OCI-LY7 (cell line): ENCODE data around the gene SPSB1.

Source experiments
- EZH2phosphoT487 ChIP-seq: fragments of 200-600 bp; sonication (generic); IDR thresholded peaks from 2 replicates; pipeline ENCODE4 v1.6.1; 2018; ENCODE audit warnings: low read depth, borderline replicate concordance, mild to moderate bottlenecking, mixed run types, antibody characterized with exemption, low read length, moderate library complexity, mixed read lengths
- TF ChIP-seq, protein P1 (sequence below): fragments of 200-600 bp; sonication (generic); conservative IDR thresholded peaks from 2 replicates; pipeline ENCODE4 v1.5.1; 2014; ENCODE audit warnings: mild to moderate bottlenecking, antibody characterized with exemption, low read length, moderate library complexity, mixed read lengths

DNA sequence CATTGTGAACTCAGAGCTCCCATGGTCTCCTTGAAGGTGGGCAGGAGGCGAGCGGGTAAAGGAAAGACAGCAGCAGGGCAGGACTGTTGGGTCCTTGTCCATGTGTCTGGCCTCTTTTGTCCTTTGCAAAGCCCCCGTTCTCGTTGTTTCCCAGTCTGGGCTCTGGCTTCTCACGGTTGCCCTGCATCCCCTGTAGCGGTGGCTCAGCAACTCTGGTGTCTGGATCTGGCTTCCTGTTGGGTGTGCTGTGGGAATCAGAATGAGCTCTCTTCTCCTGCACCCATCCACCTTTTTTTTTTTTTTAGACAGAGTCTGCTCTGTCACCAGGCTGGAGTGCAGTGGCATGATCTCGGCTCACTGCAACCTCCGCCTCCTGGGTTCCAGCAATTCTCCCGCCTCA lies 47.0 kb upstream of the SPSB1 start:
- TF ChIP-seq, protein P1, sequence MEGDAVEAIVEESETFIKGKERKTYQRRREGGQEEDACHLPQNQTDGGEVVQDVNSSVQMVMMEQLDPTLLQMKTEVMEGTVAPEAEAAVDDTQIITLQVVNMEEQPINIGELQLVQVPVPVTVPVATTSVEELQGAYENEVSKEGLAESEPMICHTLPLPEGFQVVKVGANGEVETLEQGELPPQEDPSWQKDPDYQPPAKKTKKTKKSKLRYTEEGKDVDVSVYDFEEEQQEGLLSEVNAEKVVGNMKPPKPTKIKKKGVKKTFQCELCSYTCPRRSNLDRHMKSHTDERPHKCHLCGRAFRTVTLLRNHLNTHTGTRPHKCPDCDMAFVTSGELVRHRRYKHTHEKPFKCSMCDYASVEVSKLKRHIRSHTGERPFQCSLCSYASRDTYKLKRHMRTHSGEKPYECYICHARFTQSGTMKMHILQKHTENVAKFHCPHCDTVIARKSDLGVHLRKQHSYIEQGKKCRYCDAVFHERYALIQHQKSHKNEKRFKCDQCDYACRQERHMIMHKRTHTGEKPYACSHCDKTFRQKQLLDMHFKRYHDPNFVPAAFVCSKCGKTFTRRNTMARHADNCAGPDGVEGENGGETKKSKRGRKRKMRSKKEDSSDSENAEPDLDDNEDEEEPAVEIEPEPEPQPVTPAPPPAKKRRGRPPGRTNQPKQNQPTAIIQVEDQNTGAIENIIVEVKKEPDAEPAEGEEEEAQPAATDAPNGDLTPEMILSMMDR = no peak
- no peak for TF ChIP-seq EZH2phosphoT487
